GM10248 (cell line): ENCODE measurements around the gene ARV1.

ENCODE experiments used
- CTCF ChIA-PET: fragments of 300-600 bp; sonication (Branson Sonifier 250); formaldehyde crosslinking; extraction: SDS; loops from one replicate; lab custom pipeline; 2021; ENCODE audit warnings: antibody characterized with exemption; lab: Yijun Ruan, JAX
- POLR2A ChIA-PET: fragments of 350-650 bp; sonication (Branson Sonifier 250); formaldehyde crosslinking; extraction: SDS; loops from one replicate; lab custom pipeline; 2020; ENCODE audit warnings: antibody characterized with exemption; lab: Yijun Ruan, JAX
- DNase-seq: peaks from one replicate; pipeline ENCODE4 v3.0.0; 2012; ENCODE audit errors: extremely low spot score
- CTCF ChIP-seq: IDR thresholded peaks from 2 replicates; pipeline ENCODE4 v1.5.1; 2012; ENCODE audit warnings: mild to moderate bottlenecking, low read depth; ENCODE audit errors: extremely low read depth, missing control alignments, control extremely low read depth

Gene ARV1

GRCh38 chr1:231011360-231011759, 32.5 kb downstream of the ARV1 start:
- DNase-seq = no peak
- ChIA-PET CTCF (no interaction called here), POLR2A (no interaction called here)
- TF ChIP-seq CTCF = no peak

DNA sequence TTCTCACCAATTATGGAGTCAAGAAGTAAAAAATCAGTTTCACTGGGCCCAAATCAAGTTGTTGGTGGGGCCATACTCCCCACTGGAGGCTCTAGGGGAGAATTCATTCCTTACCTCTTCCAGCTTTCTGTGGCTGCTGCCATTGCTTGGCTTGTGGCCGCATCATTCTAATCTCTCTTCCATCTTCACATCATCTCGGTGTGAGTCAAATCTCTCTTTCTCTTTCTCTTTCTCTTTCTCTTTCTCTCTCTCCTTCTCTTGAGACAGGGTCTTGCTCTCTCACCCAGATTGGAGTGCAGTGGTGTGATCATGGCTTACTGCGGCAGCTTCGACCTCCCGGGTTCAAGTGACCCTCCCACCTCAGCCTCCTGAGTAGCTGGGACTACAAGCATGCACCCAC, 33.1 kb downstream of the ARV1 start:
- POLR2A ChIA-PET = no interaction called here
- CTCF ChIA-PET = no interaction called here

GRCh38 chr1:231013391-231014015, 34.6 kb downstream of the ARV1 start:
- ChIA-PET CTCF (interaction anchor here (1.2 kb wide), 1 partner anchor 197 kb away, joined by 5 read pairs; no protein-coding TSS in a partner anchor), POLR2A (no interaction called here)
- TF ChIP-seq CTCF = no peak
- DNase-seq = no peak

More for the DNA sequence above, 33.1 kb downstream of the ARV1 start:
- DNase-seq = no peak
- TF ChIP-seq CTCF = no peak

DNA sequence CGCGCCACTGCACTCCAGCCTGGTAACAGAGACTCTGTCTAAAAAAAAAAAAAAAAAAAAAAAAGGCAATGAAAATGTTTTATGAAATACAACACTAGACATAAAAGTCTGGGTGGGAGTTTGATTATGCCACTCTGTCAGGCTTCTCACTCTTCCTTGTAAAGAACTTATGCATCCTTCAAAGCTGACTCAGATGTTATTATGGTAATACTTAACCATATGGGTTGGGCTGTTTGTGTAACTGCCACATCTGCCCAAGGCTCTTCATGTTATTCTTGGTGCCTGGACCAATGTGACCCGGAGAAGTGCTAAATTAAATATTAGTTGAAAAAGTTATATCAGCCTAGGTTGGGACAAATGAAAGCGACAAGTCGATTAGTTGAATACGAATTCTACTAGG, 37.3 kb downstream of the ARV1 start:
- ChIA-PET CTCF (no interaction called here), POLR2A (interaction anchor here (0.6 kb wide), 1 partner anchor 9 kb away, joined by 5 read pairs; no protein-coding TSS in a partner anchor)
- TF ChIP-seq CTCF = no peak
- DNase-seq = no peak

DNA sequence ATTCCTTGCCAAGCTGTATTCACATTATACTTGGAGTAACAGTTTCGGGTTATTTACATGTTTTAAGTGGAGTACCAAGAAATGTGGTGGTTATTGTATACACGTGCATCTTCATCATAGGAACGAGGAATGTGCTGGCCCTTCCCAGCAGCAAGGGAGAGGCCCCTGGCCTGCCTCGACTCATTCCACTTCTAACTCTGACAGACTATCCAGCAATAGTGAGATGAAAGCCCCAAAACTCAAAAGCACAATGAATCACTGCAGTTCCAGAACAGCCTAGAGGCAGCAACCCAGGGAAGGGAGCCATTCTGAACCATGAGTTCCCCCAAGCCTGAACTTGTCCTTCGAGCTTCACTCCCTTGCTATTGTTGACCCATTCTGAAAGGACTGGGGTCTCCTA, 38.1 kb downstream of the ARV1 start:
- POLR2A ChIA-PET = no interaction called here
- CTCF ChIA-PET = no interaction called here
- no peak for DNase-seq
- TF ChIP-seq CTCF = no peak

DNA sequence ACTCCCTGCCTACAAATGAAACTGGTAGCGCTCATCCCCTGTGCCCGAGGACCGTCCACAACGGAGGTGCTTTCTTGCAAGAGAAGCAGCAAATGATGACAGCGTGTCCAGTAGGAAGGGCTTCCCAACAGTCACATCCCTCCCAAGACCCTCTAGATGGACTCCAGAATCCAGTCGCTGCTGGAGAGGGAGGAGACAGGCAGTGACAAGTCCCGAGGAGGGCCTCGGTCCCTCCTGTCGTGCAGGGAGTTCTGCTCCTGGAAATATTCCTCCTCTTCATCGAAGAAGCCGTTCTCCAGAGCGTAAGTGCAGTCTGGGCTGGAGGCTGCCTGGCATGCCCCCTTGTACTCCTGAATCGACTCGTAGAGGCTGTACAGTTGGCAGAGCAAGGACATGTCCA, 40.8 kb downstream of the ARV1 start:
- DNase-seq = no peak
- no peak for TF ChIP-seq CTCF
- ChIA-PET CTCF (interaction anchor here (0.7 kb wide), 1 partner anchor 30 kb away, joined by 3 read pairs; no protein-coding TSS in a partner anchor), POLR2A (no interaction called here)
